Ramos (cell line): ENCODE measurements around the gene SLC25A11.

Experiments
- in situ Hi-C: fragments of 300-500 bp; cut with MboI; formaldehyde crosslinking; loops from one replicate; pipeline ENCODE4 v1.14.3; 2022; ENCODE audit warnings: low sequenced_read_pairs; ENCODE audit not compliant: unreplicated experiment

The SLC25A11 gene, protein sequence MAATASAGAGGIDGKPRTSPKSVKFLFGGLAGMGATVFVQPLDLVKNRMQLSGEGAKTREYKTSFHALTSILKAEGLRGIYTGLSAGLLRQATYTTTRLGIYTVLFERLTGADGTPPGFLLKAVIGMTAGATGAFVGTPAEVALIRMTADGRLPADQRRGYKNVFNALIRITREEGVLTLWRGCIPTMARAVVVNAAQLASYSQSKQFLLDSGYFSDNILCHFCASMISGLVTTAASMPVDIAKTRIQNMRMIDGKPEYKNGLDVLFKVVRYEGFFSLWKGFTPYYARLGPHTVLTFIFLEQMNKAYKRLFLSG

GRCh38 chr17:4939796-4940554, at the start of gene SLC25A11, which contains the start of gene RNF167:
TSS of gene SLC25A11 (minus strand) at chr17:4940046. CDS start at chr17:4939910, 136 bp downstream.
TSS of gene RNF167 (plus strand) at chr17:4940268. CDS start at chr17:4940910, 642 bp downstream.
- in situ Hi-C loops, result no loop called here

- in situ Hi-C loops, result no loop called here
These were observed 48.1 kb upstream of the SLC25A11 start for GRCh38 chr17:4987767-4988567.

DNA sequence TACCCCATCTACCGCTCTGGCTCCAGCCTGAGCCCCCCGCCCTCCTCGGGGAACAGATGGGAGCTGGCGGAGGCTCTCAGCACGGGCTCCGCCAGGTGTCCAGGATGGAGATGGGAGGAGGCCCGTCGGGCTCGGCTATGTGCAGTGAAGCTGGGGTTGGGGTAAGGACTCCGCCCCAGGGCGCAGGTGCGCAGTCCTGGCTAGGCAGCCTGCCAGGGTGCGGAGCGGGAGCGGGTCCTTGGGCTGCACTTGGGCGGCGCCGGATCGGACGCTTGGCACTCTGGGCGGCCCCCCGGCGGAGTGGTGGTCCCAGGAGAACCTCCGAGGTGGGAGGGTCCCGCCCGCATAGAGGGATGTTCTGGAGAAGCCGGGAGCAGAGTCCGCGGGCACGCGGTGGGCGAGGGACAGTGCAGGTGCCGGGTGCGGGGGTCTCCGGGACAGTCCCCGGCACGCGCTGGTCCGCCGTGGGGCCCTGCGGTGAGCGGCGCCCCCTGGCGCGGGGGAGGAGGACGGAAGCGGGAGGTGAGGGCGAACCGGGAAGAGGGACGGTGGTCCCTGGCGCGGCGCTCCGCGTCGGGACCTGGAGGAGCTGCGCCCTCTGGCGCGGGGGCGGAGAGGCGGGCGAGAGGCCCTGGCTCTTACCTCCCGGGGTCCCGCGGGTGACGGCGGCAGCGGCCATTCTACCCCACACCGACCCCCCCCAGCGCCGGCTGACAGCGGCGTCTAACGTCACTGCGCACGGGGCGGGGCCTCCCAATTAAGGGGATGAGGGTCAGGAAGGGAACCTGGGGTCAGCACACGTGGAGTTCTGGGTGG, 47.3 kb upstream of the SLC25A11 start, which contains the start of gene CAMTA2:
Gene CAMTA2, minus strand, starts transcription at position 725 of the 816 bp plus-strand sequence. CDS start 1,453 bp downstream, outside the sequence.
- in situ Hi-C loops, result no loop called here

GRCh38 chr17:4986403-4986802, 46.6 kb upstream of the SLC25A11 start:
- in situ Hi-C loops, result no loop called here

DNA sequence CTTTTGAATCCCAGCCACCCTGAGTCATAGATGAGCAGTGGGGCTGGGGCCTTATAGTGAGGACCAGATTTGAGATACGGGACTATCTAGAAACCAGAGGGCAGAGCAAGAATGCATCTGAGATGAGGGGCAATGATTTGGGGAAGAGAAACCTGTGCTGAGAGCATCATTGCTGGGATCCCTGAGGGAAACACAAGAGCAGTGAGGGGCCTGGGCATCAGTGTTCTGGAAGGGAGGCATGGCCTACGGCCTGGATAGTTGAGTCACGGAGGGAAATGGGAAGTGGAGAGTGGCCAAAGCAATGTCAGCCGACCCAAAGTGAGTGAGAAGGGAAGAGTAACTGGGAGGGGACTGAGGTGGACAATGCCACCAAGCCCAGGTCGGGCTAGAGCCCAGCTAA, 42.5 kb upstream of the SLC25A11 start:
- in situ Hi-C loops, result no loop called here

- in situ Hi-C loops, result no loop called here
These were observed 40.9 kb upstream of the SLC25A11 start for GRCh38 chr17:4980644-4981216.

DNA sequence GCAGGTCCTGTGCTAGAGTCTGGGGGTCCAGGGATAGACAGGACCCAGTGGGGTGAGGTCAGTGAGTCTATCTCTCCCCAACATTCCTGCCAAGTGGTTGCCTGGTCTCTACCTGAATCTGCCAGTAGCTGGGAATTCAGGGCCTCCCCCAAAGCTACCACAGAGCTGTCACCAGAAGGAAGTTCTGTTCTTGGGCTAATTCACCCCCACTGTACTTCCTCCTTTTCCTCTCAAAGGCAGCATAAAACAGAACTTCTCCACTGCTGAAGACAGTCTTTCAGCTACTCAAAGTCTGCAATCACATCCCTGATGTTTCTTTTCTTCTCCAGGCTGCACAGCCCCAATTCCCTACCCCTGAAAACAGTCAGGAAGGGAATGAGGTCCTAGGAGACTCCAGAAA, 38.9 kb upstream of the SLC25A11 start:
- in situ Hi-C loops, result no loop called here

DNA sequence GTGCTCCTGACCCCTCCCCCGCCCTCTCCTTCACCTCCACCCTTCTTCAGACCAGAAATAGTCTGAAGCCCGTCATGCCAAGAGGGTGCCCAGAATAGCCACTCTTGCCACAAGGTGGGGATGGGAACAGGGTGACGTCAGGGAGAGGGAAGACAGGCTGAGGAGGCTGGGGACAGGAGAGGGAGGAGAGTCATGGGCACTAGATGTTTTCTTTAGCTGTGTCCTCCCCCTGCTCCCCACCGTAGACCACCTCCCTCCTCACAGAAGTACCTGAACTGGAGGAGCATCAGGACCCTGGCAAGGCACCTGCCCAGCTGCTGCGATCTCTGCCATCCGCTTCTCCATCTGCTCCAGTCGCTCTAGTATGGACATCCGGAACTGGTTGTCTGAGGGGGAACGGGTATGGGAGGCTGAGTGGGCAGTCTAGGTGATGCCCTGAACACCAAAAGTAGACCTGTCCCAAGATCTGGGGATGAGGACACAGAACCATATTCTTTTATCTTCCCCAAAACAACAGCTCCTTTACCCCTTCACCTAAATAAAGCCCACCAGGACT, 34.3 kb upstream of the SLC25A11 start:
- in situ Hi-C loops, result no loop called here

DNA sequence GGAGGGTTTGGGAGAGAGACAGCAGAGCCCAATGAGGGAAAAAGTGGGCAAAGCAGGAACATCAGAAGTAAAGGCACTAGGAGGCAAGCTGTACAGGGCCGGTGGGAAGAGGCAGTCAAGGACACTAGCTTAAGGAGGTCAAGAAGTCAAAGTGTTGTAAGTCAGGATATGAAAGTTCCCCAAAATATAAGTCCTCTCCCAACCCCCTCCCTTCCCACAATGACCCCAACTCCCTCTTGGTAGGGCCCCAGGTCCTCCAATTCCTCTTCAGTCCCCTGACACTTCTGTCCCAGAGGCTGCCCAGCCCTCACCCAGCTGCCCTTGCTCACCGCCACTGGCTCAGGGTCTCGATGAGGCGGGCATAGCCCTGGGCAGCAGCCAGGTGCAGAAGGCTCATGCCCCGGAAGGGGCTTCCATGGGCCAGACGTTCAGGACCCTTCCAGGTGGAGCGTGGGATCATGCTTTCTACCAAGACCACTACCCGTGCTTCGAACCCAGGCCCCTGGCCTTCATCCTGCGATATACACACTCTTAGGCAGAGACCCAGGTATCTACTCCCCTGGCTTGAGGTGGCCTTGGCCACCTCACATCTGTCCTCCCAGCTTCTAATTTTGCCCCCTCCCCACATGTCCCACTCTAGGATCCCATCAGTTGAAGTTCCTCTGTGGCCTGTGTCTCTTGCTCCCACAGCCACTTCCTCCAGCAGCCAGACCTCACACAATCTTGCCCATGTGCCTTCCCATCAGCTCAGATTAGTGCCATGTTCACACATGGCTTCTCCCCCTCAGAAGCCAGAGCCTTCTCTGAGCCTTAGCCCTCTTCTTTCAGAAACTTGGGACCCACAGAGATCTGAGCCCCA, 33.6 kb upstream of the SLC25A11 start:
- in situ Hi-C loops, result no loop called here

DNA sequence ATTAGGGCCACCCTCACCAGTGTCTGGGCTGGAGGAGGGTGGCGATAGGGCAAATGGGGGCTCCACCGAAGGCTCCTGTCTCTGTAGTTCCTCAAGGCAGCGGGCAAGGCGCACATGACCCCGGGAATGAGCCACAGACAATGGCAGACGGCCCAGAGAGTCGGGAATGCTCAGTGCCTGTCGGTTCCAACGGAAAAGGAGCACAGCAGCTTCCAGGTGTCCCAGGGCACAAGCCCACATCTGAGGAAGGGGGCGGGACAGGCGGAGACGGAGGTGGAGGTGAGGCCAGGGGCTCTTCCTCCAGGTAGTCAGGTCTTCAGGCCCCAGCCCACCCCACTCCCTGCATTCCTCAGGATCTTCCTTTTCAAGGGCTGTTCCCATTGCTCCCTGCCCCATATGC, 32.9 kb upstream of the SLC25A11 start:
- in situ Hi-C loops, result no loop called here

GRCh38 chr17:4972322-4972721, 32.5 kb upstream of the SLC25A11 start:
- in situ Hi-C loops, result no loop called here

DNA sequence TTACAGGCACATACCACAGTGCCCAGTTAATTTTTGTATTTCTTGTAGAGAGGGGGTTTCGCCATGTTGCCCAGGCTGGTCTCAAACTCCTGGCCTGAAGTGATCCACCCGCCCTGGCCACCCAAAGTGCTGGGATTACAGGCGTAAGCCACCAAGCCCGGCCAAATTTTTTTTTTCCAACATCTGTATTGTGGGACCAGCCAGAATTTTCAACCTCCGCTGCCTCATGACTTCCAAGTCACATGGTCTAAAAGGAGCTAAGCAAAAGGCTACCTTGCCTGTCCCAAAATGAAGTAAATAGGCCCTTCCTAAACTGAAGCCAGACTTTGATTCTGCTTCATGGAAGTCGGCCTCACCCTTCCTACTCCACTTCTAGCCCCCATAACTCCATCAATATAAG, 32.0 kb upstream of the SLC25A11 start:
- in situ Hi-C loops, result no loop called here

- in situ Hi-C loops, result no loop called here
These were observed 30.4 kb upstream of the SLC25A11 start for GRCh38 chr17:4970273-4970672.

GRCh38 chr17:4969551-4970173, 29.8 kb upstream of the SLC25A11 start:
- in situ Hi-C loops, result no loop called here

DNA sequence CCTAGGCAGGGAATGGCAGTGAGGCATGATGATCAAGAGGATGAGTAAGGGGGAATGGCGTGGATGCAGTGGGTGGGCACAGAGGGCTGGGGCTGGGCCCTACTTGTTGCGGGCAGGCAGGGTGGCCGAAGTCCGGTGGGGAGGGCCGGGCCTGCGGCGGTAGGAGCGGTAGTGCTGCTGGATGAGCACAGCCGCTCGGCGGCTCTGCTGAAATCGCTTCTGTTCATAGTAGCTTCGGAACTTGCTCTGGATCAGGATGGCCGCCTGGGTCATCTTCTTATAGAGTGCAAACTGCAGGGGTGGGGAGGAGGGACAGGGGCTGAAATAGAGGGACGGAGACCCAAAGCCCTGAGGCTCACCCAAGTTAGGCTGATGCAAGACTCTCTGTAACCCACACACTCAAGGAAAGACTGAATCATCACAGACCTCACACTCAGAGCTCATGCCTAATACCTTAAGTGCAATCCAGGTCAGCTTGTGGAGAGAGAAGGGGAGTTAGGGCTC, 29.3 kb upstream of the SLC25A11 start:
- in situ Hi-C loops, result no loop called here

DNA sequence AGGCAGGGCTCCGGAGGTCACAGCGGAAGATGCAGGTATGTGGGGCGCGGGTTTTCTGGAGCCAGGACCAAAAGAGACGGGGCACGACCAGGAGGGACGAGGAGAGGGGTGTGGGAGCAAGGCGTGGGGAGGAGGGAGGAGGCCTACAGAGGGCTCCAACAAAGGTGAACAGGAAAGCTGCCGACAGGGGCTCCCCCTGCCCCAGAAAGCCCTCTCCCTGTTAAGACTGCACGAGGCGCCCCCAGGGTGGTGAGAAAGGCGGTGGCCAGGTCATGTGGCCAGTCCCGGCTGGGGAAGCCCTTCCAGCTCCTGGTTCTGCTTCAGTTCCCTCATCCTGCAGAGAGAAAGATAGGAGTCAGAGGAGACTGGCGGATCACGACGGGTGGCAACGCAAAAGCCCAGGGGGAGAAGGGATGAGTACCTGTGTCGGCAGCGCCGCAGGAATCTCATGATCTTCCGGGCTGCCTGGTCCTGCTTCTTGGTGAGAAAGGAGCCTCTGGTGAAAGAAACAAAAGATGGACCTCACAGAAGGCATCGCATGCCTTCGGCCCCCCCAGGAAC, 28.7 kb upstream of the SLC25A11 start:
- in situ Hi-C loops, result no loop called here
